Ovary (tissue), 9 donors: ENCODE results near the gene CLDN15. TPM values are rescaled to one million over a fixed set of nuclear protein-coding genes. Genes with fewer than 3 reads are reported as not detected.
A peak's percentile ranks its signal among the peaks of the same experiment; 100 is the strongest.

Experiments
- DNase-seq, 5 donors: peaks; one replicate each; pipeline ENCODE4 v3.0.0-alpha.2; 2019 to 2020
- H3K27ac ChIP-seq, 2 donors: fragments of 200-600 bp; one replicate each; pipeline versions ENCODE4 v1.5.1 to v1.8.0; 2019 to 2022
- H3K27me3 ChIP-seq: fragments of 200-600 bp; one replicate; pipeline ENCODE4 v1.8.0; 2022
- H3K36me3 ChIP-seq: fragments of 200-600 bp; sonication (generic); one replicate; pipeline ENCODE4 v1.5.1; 2019
- H3K4me1 ChIP-seq: one replicate; pipeline ENCODE4 v1.8.1; 2013; ENCODE audit warnings: mild to moderate bottlenecking, moderate library complexity; ENCODE audit not compliant: insufficient read depth
- H3K4me3 ChIP-seq: fragments of 200-600 bp; sonication (generic); one replicate; pipeline ENCODE4 v1.5.1; 2017
- H3K9me3 ChIP-seq, 2 donors: fragments of 200-600 bp in 1 of 2; sonication (generic) in 1 of 2; one replicate each; pipeline versions ENCODE4 v1.5.1 to v1.8.1; 2013 to 2019; ENCODE audit warnings: mild to moderate bottlenecking in 1 of 2, moderate library complexity in 1 of 2
- CTCF ChIP-seq, 3 donors: fragments of 450-650 bp in 2 of 3; fragments of 200-600 bp in 1 of 3; IDR thresholded peaks; one replicate each; pipeline versions ENCODE4 v1.5.1 to v1.8.0; 2016 to 2022; ENCODE audit warnings: antibody characterized with exemption in 3 of 3, mild to moderate bottlenecking in 1 of 3
- EP300 ChIP-seq: sonication (generic); formaldehyde crosslinking; IDR thresholded peaks from one replicate; pipeline ENCODE4 v1.6.1; 2017; ENCODE audit warnings: antibody characterized with exemption
- POLR2A ChIP-seq: fragments of 450-650 bp; IDR thresholded peaks from one replicate; pipeline ENCODE4 v1.6.1; 2017; ENCODE audit warnings: antibody characterized with exemption, mild to moderate bottlenecking, moderate library complexity
- WGBS, 3 donors: extraction: QIAGEN DNeasy Blood & Tissue Kit in 1 of 3; methylation state at CpG; one replicate each; pipeline versions ENCODE4 v1.1.5 to v1.1.7; 2013 to 2017; 5-methylcytosine and 5-hydroxymethylcytosine counted together
- intact Hi-C, 4 donors: fragments of 100-400 bp; cut with DNase I; formaldehyde crosslinking; loops; one replicate each; pipeline versions ENCODE4 v1.11.0 to v1.15.1; 2022 to 2023
- polyA plus RNA-seq, 2 donors: library from polyadenylated mRNA; stranded (reverse); fragments of 200-250 nt in 1 of 2; fragments of 350-450 nt in 1 of 2; fragmentation: Illumina TruSeq in 1 of 2; extraction: RNeasy Lipid Tissue Mini Kit (QIAGEN cat#74804) in 1 of 2; gene quantifications; one replicate each; pipeline ENCODE4 v1.2.3, GENCODE V29; 2013 to 2014
- total RNA-seq, 7 donors: library from RNA; depleted of rRNA in 2 of 7; stranded (reverse); fragments of >200 nt in 2 of 7; fragmentation: NEBNext Ultra II Directional in 3 of 7; extraction: Animal tissue kit (Norgen Biotek cat#: 25700) in 3 of 7; gene quantifications; one replicate each; pipeline versions ENCODE4 v1.1.0 to v1.2.4, GENCODE V29; 2016 to 2023
- donor health status: DM: no; HTN: no; CAD: no; lungs with moderate emphysema.
- donor health status: DM: no; HTN: no; CAD: no.
- donor health status: Bipolar disorder and iron deficiency.
- donor health status: DM: yes; HTN: yes; CAD: no.
- donor health status: DM: no; HTN: no; CAD: no.
- donor health status: DM: yes; HTN: yes; CAD: no.

Gene CLDN15
- total and polyA plus RNA-seq, 9 donors = 3.6 to 225 (median 11.7) TPM

GRCh38 chr7:101216001-101216859, 21.4 kb downstream of the CLDN15 start:
- H3K4me3 ChIP-seq = peak overlapping the region; percentile 86
- WGBS, 3 donors = 60 to 64% (median 63%) methylated on average over 31 of the region's 31 CpGs
- H3K9me3 ChIP-seq = no peaks in the 10 kb centered on the region
- intact Hi-C loops = no loop called here
- H3K27ac ChIP-seq = no peak overlapping the region
- TF ChIP-seq POLR2A (no peak), CTCF (IDR thresholded peaks at IDR 0.05) (no peak), EP300 (no peak)
- no peaks in the 10 kb centered on the region for H3K36me3 ChIP-seq
- DNase-seq = no peak
- H3K27me3 ChIP-seq = no peaks in the 10 kb centered on the region
- H3K4me1 ChIP-seq = peaks cover 12% of the 10 kb centered on the region

- TF ChIP-seq CTCF (IDR thresholded peaks at IDR 0.05) (no peak), EP300 (no peak), POLR2A (no peak)
- WGBS, 3 donors = 84 to 91% (median 90%) methylated on average over 6 to 8 of the region's 8 CpGs
- no peaks in the 10 kb centered on the region for H3K36me3 ChIP-seq
Observed at GRCh38 chr7:101212014-101212413, 25.6 kb downstream of the CLDN15 start.

GRCh38 chr7:101211501-101211900, 26.1 kb downstream of the CLDN15 start:
- intact Hi-C loops = no loop called here
- Histone ChIP-seq H3K4me3 (no peak overlapping the region), H3K4me1 (peaks cover 2% of the 10 kb centered on the region), H3K36me3 (no peaks in the 10 kb centered on the region), H3K27ac (no peak overlapping the region), H3K9me3 (no peaks in the 10 kb centered on the region), H3K27me3 (no peaks in the 10 kb centered on the region)
- no peak for TF ChIP-seq EP300
- no peak for TF ChIP-seq CTCF (IDR thresholded peaks at IDR 0.05)
- TF ChIP-seq POLR2A = no peak
- WGBS, 3 donors = 94 to 96% (median 94%) methylated on average over 24 of the region's 24 CpGs
- no peak for DNase-seq

More at GRCh38 chr7:101212014-101212413, 25.6 kb downstream of the CLDN15 start:
- no peak overlapping the region for H3K4me3 ChIP-seq
- H3K9me3 ChIP-seq = no peaks in the 10 kb centered on the region
- peaks cover 6% of the 10 kb centered on the region for H3K4me1 ChIP-seq
- no peak for DNase-seq
- intact Hi-C loops = no loop called here
- no peaks in the 10 kb centered on the region for H3K27me3 ChIP-seq
- H3K27ac ChIP-seq = no peak overlapping the region

GRCh38 chr7:101210143-101210542, 27.5 kb downstream of the CLDN15 start:
- Histone ChIP-seq H3K27ac (no peak overlapping the region), H3K9me3 (no peaks in the 10 kb centered on the region), H3K27me3 (no peaks in the 10 kb centered on the region), H3K4me3 (no peak overlapping the region), H3K4me1 (no peaks in the 10 kb centered on the region), H3K36me3 (no peaks in the 10 kb centered on the region)
- no peak for DNase-seq
- WGBS, 3 donors = 89 to 91% (median 89%) methylated on average over 17 to 19 of the region's 19 CpGs
- TF ChIP-seq POLR2A = no peak
- TF ChIP-seq EP300 = no peak
- no peak for TF ChIP-seq CTCF (IDR thresholded peaks at IDR 0.05)
- intact Hi-C loops = no loop called here
